ENCODE measurements around the gene DUSP9.

GRCh38 chrX:153640736-153641575 is 6.0 kb upstream of the DUSP9 start:
- TF ChIP-seq POLR2A (IDR thresholded peaks at IDR 0.05; ENCODE audit: low read depth, low read length), result no peak
- no peak for TF ChIP-seq TAF1 (IDR thresholded peaks at IDR 0.05; ENCODE audit: low read depth, low read length)
- TF ChIP-seq SPI1 (IDR thresholded peaks at IDR 0.05; ENCODE audit: low read depth, low read length), result no peak
- no peak for TF ChIP-seq POLR2AphosphoS5 (IDR thresholded peaks at IDR 0.05; ENCODE audit: low read depth, low read length)
